SK-N-SH treated with all-trans-retinoic acid at 6 μM for 48 hours (cell line): ENCODE data around the gene AKT1.

ENCODE experiments used
- ATAC-seq: fragments of 200-7000 bp; cut with Tn5 transposase; 3 replicates; pipeline ENCODE4 v1.9.1; 2020; ENCODE audit warnings: mild to moderate bottlenecking, moderate library complexity
- ARNTL ChIP-seq: fragments of 450-650 bp; formaldehyde crosslinking; IDR thresholded peaks from 2 replicates; pipeline ENCODE4 v1.5.0; 2020; ENCODE audit warnings: low read depth, mild to moderate bottlenecking, moderate library complexity, borderline replicate concordance
- BACH2 ChIP-seq: fragments of 250-450 bp; sonication (Bioruptor Pico); IDR thresholded peaks from 2 replicates; pipeline ENCODE4 v1.9.0; 2021; ENCODE audit warnings: mild to moderate bottlenecking, borderline replicate concordance
- ESRRG ChIP-seq: fragments of 250-450 bp; sonication (Bioruptor Pico); IDR thresholded peaks from 2 replicates; pipeline ENCODE4 v1.6.1; 2021; ENCODE audit warnings: mild to moderate bottlenecking
- GLIS3 ChIP-seq: fragments of 250-450 bp; sonication (Bioruptor Pico); IDR thresholded peaks from 2 replicates; pipeline ENCODE4 v1.5.0; 2020; ENCODE audit warnings: mild to moderate bottlenecking, moderate library complexity
- ISL1 ChIP-seq: fragments of 250-450 bp; sonication (Bioruptor Pico); IDR thresholded peaks from 2 replicates; pipeline ENCODE4 v2.1.2; 2022; ENCODE audit warnings: mild to moderate bottlenecking, moderate library complexity
- OSR1 ChIP-seq: fragments of 250-450 bp; sonication (Bioruptor Pico); IDR thresholded peaks from 2 replicates; pipeline ENCODE4 v1.8.0; 2022; ENCODE audit warnings: moderate library complexity, mild to moderate bottlenecking, inconsistent platforms
- PPARA ChIP-seq: fragments of 250-450 bp; sonication (Bioruptor Pico); IDR thresholded peaks from 2 replicates; pipeline ENCODE4 v1.5.0; 2020; ENCODE audit warnings: mild to moderate bottlenecking, borderline replicate concordance
- RARB ChIP-seq: fragments of 250-450 bp; sonication (Bioruptor Pico); IDR thresholded peaks from 2 replicates; pipeline ENCODE4 v1.8.0; 2021; ENCODE audit warnings: mild to moderate bottlenecking, moderate library complexity
- SNAI2 ChIP-seq: fragments of 250-450 bp; sonication (Bioruptor Pico); IDR thresholded peaks from 2 replicates; pipeline ENCODE4 v1.5.0; 2020; ENCODE audit warnings: mild to moderate bottlenecking, moderate library complexity
- TCF4 ChIP-seq: fragments of 250-450 bp; sonication (Bioruptor Pico); IDR thresholded peaks from 2 replicates; pipeline ENCODE4 v1.8.0; 2021; ENCODE audit warnings: mild to moderate bottlenecking, moderate library complexity, borderline replicate concordance
- TOX ChIP-seq: fragments of 250-450 bp; sonication (Bioruptor Pico); IDR thresholded peaks from 2 replicates; pipeline ENCODE4 v1.8.0; 2021; ENCODE audit warnings: mild to moderate bottlenecking, moderate library complexity, borderline replicate concordance
- ZC3H10 ChIP-seq: fragments of 250-450 bp; sonication (Bioruptor Pico); IDR thresholded peaks from 2 replicates; pipeline ENCODE4 v1.5.1; 2021; ENCODE audit warnings: mild to moderate bottlenecking, moderate library complexity
- ZFP3 ChIP-seq: fragments of 250-450 bp; sonication (Bioruptor Pico); IDR thresholded peaks from 2 replicates; pipeline ENCODE4 v1.5.0; 2020; ENCODE audit warnings: mild to moderate bottlenecking, moderate library complexity
- ZFP30 ChIP-seq: fragments of 450-650 bp; formaldehyde crosslinking; IDR thresholded peaks from 2 replicates; pipeline ENCODE4 v1.5.0; 2022; ENCODE audit warnings: mild to moderate bottlenecking, moderate library complexity
- ZNF565 ChIP-seq: fragments of 450-650 bp; formaldehyde crosslinking; conservative IDR thresholded peaks from 2 replicates; pipeline ENCODE4 v1.5.0; 2020; ENCODE audit warnings: low read depth, mild to moderate bottlenecking, moderate library complexity
- ZNF70 ChIP-seq: fragments of 450-650 bp; formaldehyde crosslinking; IDR thresholded peaks from 2 replicates; pipeline ENCODE4 v1.5.0; 2020; ENCODE audit warnings: mild to moderate bottlenecking, moderate library complexity
- ZNF8 ChIP-seq: fragments of 450-650 bp; formaldehyde crosslinking; IDR thresholded peaks from 2 replicates; pipeline ENCODE4 v1.5.0; 2020; ENCODE audit warnings: mild to moderate bottlenecking, moderate library complexity
- TF ChIP-seq, protein P1 (sequence below): fragments of 250-450 bp; sonication (Bioruptor Pico); IDR thresholded peaks from 2 replicates; pipeline ENCODE4 v1.5.1; 2020; ENCODE audit warnings: low read depth, mild to moderate bottlenecking, moderate library complexity
- TF ChIP-seq, protein P2 (sequence below): fragments of 250-450 bp; sonication (Bioruptor Pico); IDR thresholded peaks from 2 replicates; pipeline ENCODE4 v1.8.0; 2020; ENCODE audit warnings: mild to moderate bottlenecking, moderate library complexity, borderline replicate concordance
- TF ChIP-seq, protein P3 (sequence below): fragments of 250-450 bp; sonication (Bioruptor Pico); IDR thresholded peaks from 2 replicates; pipeline ENCODE4 v1.8.0; 2021; ENCODE audit warnings: low read depth, mild to moderate bottlenecking, moderate library complexity, borderline replicate concordance
- TF ChIP-seq, protein P4 (sequence below): fragments of 250-450 bp; sonication (Bioruptor Pico); IDR thresholded peaks from 2 replicates; pipeline ENCODE4 v1.5.0; 2020; ENCODE audit warnings: mild to moderate bottlenecking, moderate library complexity

AKT1 gene

DNA sequence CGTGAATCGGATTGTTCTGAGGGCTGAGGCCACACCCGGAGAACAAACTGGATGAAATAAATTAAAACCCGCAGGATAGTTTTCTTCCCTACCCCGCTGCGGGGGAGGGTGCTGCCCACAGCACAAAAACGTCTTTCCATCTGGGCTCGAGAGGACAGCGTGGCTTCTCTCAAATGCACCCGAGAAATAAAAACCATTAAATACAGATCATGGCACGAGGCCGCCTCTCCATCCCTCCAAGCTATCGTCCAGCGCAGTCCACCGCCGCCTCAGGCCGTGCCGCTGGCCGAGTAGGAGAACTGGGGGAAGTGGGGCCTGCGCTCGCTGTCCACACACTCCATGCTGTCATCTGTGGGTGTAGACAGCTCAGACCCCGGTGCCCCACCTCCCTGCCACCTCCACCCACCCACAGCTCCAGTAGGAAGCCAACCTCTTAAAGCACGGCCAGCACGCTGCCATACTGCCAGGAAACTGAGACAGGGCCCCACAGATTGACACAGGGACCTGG lies 25.4 kb downstream of the AKT1 start:
- TF ChIP-seq PPARA (CRISPR knock-in tag) (no peak), ESRRG (CRISPR knock-in tag) (no peak), ZNF70 (CRISPR knock-in tag) (no peak), GLIS3 (CRISPR knock-in tag) (no peak)
- ATAC-seq = no peak

DNA sequence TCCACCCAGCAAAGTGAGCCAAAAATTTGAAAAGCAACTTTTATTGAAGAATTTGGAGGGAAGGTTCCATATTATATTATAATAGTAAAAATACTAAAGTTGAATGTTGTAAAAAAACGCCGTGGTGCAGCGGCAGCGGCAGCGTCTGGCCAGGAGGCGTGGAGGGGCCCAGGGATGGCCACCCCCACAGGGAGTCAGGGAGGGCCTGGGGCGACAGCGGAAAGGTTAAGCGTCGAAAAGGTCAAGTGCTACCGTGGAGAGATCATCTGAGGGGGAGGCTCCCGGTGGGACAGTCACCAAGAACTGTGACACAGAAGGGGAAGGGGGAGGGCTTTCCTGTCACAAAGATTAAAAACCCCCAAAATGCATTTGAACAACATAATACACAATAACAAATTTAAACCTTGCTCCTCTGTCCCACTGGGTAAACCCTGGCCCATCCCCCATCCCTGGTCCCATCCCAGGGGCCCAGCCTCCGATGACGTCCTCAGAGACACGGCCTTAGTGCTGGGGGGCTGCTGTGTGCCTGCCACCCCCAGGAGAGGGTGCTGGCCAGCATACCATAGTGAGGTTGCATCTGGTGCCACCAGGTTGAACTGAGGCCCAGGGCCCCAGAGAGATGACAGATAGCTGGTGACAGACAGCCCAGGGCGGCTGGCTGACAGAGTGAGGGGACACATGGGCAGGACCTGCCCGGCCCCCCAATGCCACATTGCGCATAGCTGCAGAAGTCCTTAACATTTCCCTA lies 26.1 kb downstream of the AKT1 start:
- no peak for TF ChIP-seq SNAI2
- TF ChIP-seq, protein P1, sequence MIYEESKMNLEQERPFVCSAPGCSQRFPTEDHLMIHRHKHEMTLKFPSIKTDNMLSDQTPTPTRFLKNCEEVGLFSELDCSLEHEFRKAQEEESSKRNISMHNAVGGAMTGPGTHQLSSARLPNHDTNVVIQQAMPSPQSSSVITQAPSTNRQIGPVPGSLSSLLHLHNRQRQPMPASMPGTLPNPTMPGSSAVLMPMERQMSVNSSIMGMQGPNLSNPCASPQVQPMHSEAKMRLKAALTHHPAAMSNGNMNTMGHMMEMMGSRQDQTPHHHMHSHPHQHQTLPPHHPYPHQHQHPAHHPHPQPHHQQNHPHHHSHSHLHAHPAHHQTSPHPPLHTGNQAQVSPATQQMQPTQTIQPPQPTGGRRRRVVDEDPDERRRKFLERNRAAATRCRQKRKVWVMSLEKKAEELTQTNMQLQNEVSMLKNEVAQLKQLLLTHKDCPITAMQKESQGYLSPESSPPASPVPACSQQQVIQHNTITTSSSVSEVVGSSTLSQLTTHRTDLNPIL (CRISPR knock-in tag) = no peak
- no peak for TF ChIP-seq ZC3H10 (CRISPR knock-in tag)
- TF ChIP-seq RARB = no peak
- TF ChIP-seq PPARA (CRISPR knock-in tag) = no peak
- no peak for TF ChIP-seq ZNF8
- TF ChIP-seq TOX = no peak
- TF ChIP-seq GLIS3 (CRISPR knock-in tag) = no peak
- no peak for TF ChIP-seq ESRRG (CRISPR knock-in tag)
- TF ChIP-seq, protein P2, sequence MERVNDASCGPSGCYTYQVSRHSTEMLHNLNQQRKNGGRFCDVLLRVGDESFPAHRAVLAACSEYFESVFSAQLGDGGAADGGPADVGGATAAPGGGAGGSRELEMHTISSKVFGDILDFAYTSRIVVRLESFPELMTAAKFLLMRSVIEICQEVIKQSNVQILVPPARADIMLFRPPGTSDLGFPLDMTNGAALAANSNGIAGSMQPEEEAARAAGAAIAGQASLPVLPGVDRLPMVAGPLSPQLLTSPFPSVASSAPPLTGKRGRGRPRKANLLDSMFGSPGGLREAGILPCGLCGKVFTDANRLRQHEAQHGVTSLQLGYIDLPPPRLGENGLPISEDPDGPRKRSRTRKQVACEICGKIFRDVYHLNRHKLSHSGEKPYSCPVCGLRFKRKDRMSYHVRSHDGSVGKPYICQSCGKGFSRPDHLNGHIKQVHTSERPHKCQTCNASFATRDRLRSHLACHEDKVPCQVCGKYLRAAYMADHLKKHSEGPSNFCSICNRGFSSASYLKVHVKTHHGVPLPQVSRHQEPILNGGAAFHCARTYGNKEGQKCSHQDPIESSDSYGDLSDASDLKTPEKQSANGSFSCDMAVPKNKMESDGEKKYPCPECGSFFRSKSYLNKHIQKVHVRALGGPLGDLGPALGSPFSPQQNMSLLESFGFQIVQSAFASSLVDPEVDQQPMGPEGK (CRISPR knock-in tag) = no peak
- no peak for TF ChIP-seq BACH2 (CRISPR knock-in tag)
- TF ChIP-seq TCF4 (CRISPR knock-in tag) = no peak
- no peak for ATAC-seq

DNA sequence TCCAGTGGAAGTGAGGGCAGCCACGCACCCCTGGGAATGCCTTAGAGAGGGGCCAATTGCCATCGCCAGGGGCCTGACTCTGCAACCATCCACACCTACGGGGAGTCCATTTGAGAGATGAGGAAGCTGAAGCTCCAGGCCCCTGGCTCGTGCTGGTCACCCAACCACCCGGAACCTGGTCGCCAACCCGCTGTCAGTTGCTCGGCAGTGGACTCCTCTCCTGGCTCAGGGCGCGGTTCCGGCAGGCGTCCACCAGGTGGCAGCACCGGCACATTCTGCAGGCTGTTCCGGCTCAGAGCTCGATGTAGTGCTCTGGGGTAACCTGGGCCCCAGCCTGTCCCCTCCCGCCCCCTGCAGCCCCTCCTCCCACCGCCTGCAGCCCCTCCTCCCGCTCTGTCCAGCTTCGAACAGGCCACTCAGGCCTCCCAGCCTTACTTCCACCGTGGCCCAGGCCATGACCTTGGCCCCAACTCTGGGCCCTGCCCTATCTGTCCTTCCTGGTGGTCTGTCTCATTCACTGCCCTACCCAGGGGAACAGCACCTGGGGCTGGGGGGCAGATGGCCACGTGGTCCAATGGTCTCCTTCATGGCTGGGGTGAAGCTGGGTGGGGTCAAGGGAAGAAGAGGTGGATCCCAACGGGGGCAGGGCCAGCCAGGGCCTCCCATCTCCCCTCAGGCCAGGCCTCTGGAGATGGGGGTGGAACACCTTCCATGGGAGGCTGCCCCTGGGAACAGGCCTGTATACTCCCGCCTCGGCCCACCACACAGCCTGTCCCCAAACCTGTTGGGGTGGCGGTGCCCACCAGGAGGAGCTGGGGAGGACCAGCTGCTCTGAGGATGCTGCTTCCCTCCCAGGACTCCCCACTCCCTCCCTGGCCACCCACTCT lies 26.9 kb downstream of the AKT1 start:
- ATAC-seq = peak; percentile 96
- TF ChIP-seq ZFP3 (CRISPR knock-in tag) = no peak
- TF ChIP-seq ZNF8 = no peak
- TF ChIP-seq, protein P3, sequence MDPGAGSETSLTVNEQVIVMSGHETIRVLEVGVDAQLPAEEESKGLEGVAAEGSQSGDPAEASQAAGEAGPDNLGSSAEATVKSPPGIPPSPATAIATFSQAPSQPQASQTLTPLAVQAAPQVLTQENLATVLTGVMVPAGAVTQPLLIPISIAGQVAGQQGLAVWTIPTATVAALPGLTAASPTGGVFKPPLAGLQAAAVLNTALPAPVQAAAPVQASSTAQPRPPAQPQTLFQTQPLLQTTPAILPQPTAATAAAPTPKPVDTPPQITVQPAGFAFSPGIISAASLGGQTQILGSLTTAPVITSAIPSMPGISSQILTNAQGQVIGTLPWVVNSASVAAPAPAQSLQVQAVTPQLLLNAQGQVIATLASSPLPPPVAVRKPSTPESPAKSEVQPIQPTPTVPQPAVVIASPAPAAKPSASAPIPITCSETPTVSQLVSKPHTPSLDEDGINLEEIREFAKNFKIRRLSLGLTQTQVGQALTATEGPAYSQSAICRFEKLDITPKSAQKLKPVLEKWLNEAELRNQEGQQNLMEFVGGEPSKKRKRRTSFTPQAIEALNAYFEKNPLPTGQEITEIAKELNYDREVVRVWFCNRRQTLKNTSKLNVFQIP (CRISPR knock-in tag) = no peak
- TF ChIP-seq ISL1 (CRISPR knock-in tag) = no peak
- no peak for TF ChIP-seq ZNF565 (CRISPR knock-in tag)
- TF ChIP-seq PPARA (CRISPR knock-in tag) = no peak
- no peak for TF ChIP-seq TOX
- TF ChIP-seq ARNTL (CRISPR knock-in tag) = no peak
- TF ChIP-seq ZC3H10 (CRISPR knock-in tag) = no peak
- TF ChIP-seq OSR1 (CRISPR knock-in tag) = no peak
- TF ChIP-seq, protein P2 (CRISPR knock-in tag) = no peak
- no peak for TF ChIP-seq ZFP30 (CRISPR knock-in tag)
- no peak for TF ChIP-seq GLIS3 (CRISPR knock-in tag)

DNA sequence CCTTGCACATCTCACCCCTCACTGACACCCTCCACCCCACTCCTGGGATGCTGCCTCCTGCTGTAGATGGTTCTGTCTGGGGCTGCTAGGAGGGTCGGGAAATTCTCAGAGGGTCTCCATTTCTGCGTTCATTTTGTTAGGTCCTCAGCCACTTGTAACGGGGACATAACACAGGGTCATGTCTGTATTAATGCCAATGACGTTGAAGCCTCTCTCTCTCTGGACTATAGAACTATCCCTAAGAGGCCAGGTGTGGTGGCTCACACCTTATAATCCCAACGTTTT lies 28.0 kb downstream of the AKT1 start:
- ATAC-seq = no peak
- no peak for TF ChIP-seq ESRRG (CRISPR knock-in tag)
- TF ChIP-seq SNAI2 = no peak
- TF ChIP-seq, protein P1 (CRISPR knock-in tag) = no peak
- TF ChIP-seq ZC3H10 (CRISPR knock-in tag) = no peak
- TF ChIP-seq BACH2 (CRISPR knock-in tag) = no peak
- no peak for TF ChIP-seq ZNF8
- TF ChIP-seq ISL1 (CRISPR knock-in tag) = no peak
- no peak for TF ChIP-seq PPARA (CRISPR knock-in tag)
- TF ChIP-seq, protein P4, sequence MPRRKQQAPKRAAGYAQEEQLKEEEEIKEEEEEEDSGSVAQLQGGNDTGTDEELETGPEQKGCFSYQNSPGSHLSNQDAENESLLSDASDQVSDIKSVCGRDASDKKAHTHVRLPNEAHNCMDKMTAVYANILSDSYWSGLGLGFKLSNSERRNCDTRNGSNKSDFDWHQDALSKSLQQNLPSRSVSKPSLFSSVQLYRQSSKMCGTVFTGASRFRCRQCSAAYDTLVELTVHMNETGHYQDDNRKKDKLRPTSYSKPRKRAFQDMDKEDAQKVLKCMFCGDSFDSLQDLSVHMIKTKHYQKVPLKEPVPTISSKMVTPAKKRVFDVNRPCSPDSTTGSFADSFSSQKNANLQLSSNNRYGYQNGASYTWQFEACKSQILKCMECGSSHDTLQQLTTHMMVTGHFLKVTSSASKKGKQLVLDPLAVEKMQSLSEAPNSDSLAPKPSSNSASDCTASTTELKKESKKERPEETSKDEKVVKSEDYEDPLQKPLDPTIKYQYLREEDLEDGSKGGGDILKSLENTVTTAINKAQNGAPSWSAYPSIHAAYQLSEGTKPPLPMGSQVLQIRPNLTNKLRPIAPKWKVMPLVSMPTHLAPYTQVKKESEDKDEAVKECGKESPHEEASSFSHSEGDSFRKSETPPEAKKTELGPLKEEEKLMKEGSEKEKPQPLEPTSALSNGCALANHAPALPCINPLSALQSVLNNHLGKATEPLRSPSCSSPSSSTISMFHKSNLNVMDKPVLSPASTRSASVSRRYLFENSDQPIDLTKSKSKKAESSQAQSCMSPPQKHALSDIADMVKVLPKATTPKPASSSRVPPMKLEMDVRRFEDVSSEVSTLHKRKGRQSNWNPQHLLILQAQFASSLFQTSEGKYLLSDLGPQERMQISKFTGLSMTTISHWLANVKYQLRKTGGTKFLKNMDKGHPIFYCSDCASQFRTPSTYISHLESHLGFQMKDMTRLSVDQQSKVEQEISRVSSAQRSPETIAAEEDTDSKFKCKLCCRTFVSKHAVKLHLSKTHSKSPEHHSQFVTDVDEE (CRISPR knock-in tag) = no peak
- TF ChIP-seq OSR1 (CRISPR knock-in tag) = no peak
